ENCODE results near the gene DRG2. TPM values are rescaled to one million over a fixed set of nuclear protein-coding genes. Genes with fewer than 3 reads are reported as not detected.

The DRG2 gene
- polyA plus RNA-seq, 3 donors: 26.9 to 36.1 (median 32.0) TPM

- no peak overlapping the region for H3K4me2 ChIP-seq (replicated peaks; ENCODE audit: extremely low read depth, low read length, poor library complexity, severe bottlenecking)
- WGBS (ENCODE audit: insufficient coverage): no CpG with 5 or more reads among the region's 11 CpGs
- Mint-ChIP-seq H3K27ac (peak overlapping the region in 1 of 7 donors; percentile 41), H3K4me1 (no peaks in the 10 kb centered on the region), H3K27me3 (ENCODE audit: low read depth in 3 of 3) (peaks cover under 1 to 4% (median 2%) of the 10 kb centered on the region in 3 donors), H3K9me3 (peaks cover 7 to 20% (median 8%) of the 10 kb centered on the region in 7 donors), H3K36me3 (no peaks in the 10 kb centered on the region), H3K4me3 (no peak overlapping the region)
- no peak for DNase-seq
- no peak overlapping the region for H3K4me3 ChIP-seq (replicated peaks in 1 of 3; ENCODE audit: low read depth in 2 of 3, low read length in 3 of 3)
- H3K36me3 ChIP-seq (replicated peaks in 1 of 2; ENCODE audit: control insufficient read depth in 1 of 2, insufficient read depth in 2 of 2, low read length in 2 of 2): no peaks in the 10 kb centered on the region
- H3K79me2 ChIP-seq (ENCODE audit: insufficient read depth, low read length): no peaks in the 10 kb centered on the region
- H3K4me1 ChIP-seq (ENCODE audit: control insufficient read depth in 1 of 2, insufficient read depth in 2 of 2, low read length in 2 of 2): no peaks in the 10 kb centered on the region
- no peak overlapping the region for H3K9ac ChIP-seq (ENCODE audit: insufficient read depth, low read length, poor library complexity, severe bottlenecking)
- intact Hi-C loops (cut with micrococcal nuclease): no loop called here
- peaks cover 9 to 10% of the 10 kb centered on the region in 2 donors for H3K9me3 ChIP-seq (replicated peaks in 1 of 2; ENCODE audit: control insufficient read depth in 1 of 2, insufficient read depth in 1 of 2, low read length in 2 of 2)
- no peak overlapping the region for H2AFZ ChIP-seq (ENCODE audit: insufficient read depth, low read depth, low read length, poor library complexity, severe bottlenecking)
- H3K27me3 ChIP-seq (ENCODE audit: control insufficient read depth in 2 of 2, insufficient read depth in 2 of 2, low read length in 2 of 2): no peaks in the 10 kb centered on the region
- no peak for TF ChIP-seq CTCF (IDR thresholded peaks at IDR 0.05)
- no peaks in the 10 kb centered on the region for H4K20me1 ChIP-seq (ENCODE audit: insufficient read depth, low read length)
- no peak overlapping the region for H3K27ac ChIP-seq (ENCODE audit: low read depth in 1 of 2, low read length in 2 of 2)
These were observed 36.8 kb downstream of the DRG2 start for GRCh38 chr17:18124345-18125126.

GRCh38 chr17:18129041-18129502 lies 41.3 kb downstream of the DRG2 start:
- peaks cover 1 to 4% (median 2%) of the 10 kb centered on the region in 3 donors for H3K27me3 Mint-ChIP-seq (ENCODE audit: low read depth in 3 of 3)
- H3K9me3 ChIP-seq (replicated peaks in 1 of 2; ENCODE audit: control insufficient read depth in 1 of 2, insufficient read depth in 1 of 2, low read length in 2 of 2): no peaks in the 10 kb centered on the region
- H3K36me3 Mint-ChIP-seq: no peaks in the 10 kb centered on the region
- no peak overlapping the region for H3K9ac ChIP-seq (ENCODE audit: insufficient read depth, low read length, poor library complexity, severe bottlenecking)
- no peak overlapping the region for H2AFZ ChIP-seq (ENCODE audit: insufficient read depth, low read depth, low read length, poor library complexity, severe bottlenecking)
- no peak for TF ChIP-seq CTCF (IDR thresholded peaks at IDR 0.05)
- no peak overlapping the region for H3K4me3 ChIP-seq (replicated peaks in 1 of 3; ENCODE audit: low read depth in 2 of 3, low read length in 3 of 3)
- no peaks in the 10 kb centered on the region for H3K27me3 ChIP-seq (ENCODE audit: control insufficient read depth in 2 of 2, insufficient read depth in 2 of 2, low read length in 2 of 2)
- H3K4me1 Mint-ChIP-seq: no peaks in the 10 kb centered on the region
- no peak overlapping the region for H3K27ac ChIP-seq (ENCODE audit: low read depth in 1 of 2, low read length in 2 of 2)
- no peaks in the 10 kb centered on the region for H4K20me1 ChIP-seq (ENCODE audit: insufficient read depth, low read length)
- intact Hi-C loops (cut with micrococcal nuclease): no loop called here
- H3K9me3 Mint-ChIP-seq: no peaks in the 10 kb centered on the region
- DNase-seq: no peak
- no peaks in the 10 kb centered on the region for H3K79me2 ChIP-seq (ENCODE audit: insufficient read depth, low read length)
- no peaks in the 10 kb centered on the region for H3K4me1 ChIP-seq (ENCODE audit: control insufficient read depth in 1 of 2, insufficient read depth in 2 of 2, low read length in 2 of 2)
- H3K27ac Mint-ChIP-seq: no peak overlapping the region
- H3K4me3 Mint-ChIP-seq: no peak overlapping the region
- H3K4me2 ChIP-seq (replicated peaks; ENCODE audit: extremely low read depth, low read length, poor library complexity, severe bottlenecking): no peak overlapping the region
- no peaks in the 10 kb centered on the region for H3K36me3 ChIP-seq (replicated peaks in 1 of 2; ENCODE audit: control insufficient read depth in 1 of 2, insufficient read depth in 2 of 2, low read length in 2 of 2)
- WGBS (ENCODE audit: insufficient coverage): 86% methylated on average over 4 of the region's 4 CpGs

All from CD14-positive monocyte (primary cell).